HepG2 (cell line): Measurements from ENCODE around the gene TBC1D10B. TPM values are rescaled to one million over a fixed set of nuclear protein-coding genes. Genes with fewer than 3 reads are reported as not detected.

Source experiments
- CCAR2 ChIP-seq: fragments of 200-400 bp; formaldehyde crosslinking; optimal IDR thresholded peaks from 2 replicates; pipeline ENCODE3; 2018; ENCODE audit warnings: low read depth, mild to moderate bottlenecking, low read length, moderate library complexity
- HNRNPLL ChIP-seq: fragments of 200-400 bp; formaldehyde crosslinking; IDR thresholded peaks from 2 replicates; pipeline ENCODE4 v1.6.1; 2017; ENCODE audit warnings: mild to moderate bottlenecking, low read depth, low read length; ENCODE audit not compliant: poor library complexity, severe bottlenecking
- MTF2 ChIP-seq: sonication (generic); formaldehyde crosslinking; IDR thresholded peaks from 2 replicates; pipeline ENCODE4 v1.5.0; 2020; ENCODE audit warnings: missing genetic modification reagents, borderline replicate concordance
- POLR2G ChIP-seq: fragments of 200-400 bp; formaldehyde crosslinking; IDR thresholded peaks from 2 replicates; pipeline ENCODE4 v1.6.1; 2018; ENCODE audit warnings: mild to moderate bottlenecking, low read depth, low read length, moderate library complexity
- SALL2 ChIP-seq: sonication (generic); formaldehyde crosslinking; IDR thresholded peaks from 2 replicates; pipeline ENCODE4 v1.8.1; 2023; ENCODE audit warnings: mild to moderate bottlenecking, missing genetic modification reagents, inconsistent platforms
- ZNF264 ChIP-seq: sonication (generic); formaldehyde crosslinking; IDR thresholded peaks from 2 replicates; pipeline ENCODE4 v1.4.0; 2020; ENCODE audit warnings: missing genetic modification reagents
- ZNF274 ChIP-seq: sonication (generic); formaldehyde crosslinking; IDR thresholded peaks from 2 replicates; pipeline ENCODE4 v1.5.1; 2020; ENCODE audit warnings: mild to moderate bottlenecking, missing genetic modification reagents
- ZNF496 ChIP-seq: sonication (generic); formaldehyde crosslinking; IDR thresholded peaks from 2 replicates; pipeline ENCODE4 v1.8.1; 2023; ENCODE audit warnings: mild to moderate bottlenecking, moderate library complexity, missing genetic modification reagents; ENCODE audit not compliant: insufficient replicate concordance
- ZNF562 ChIP-seq: sonication (generic); formaldehyde crosslinking; IDR thresholded peaks from 2 replicates; pipeline ENCODE4 v1.8.0; 2022; ENCODE audit warnings: missing genetic modification reagents, borderline replicate concordance
- ZNF572 ChIP-seq: sonication (generic); formaldehyde crosslinking; IDR thresholded peaks from 2 replicates; pipeline ENCODE4 v1.5.1; 2020; ENCODE audit warnings: mild to moderate bottlenecking, missing genetic modification reagents
- polyA plus RNA-seq, 8 experiments: library from polyadenylated mRNA; depleted of rRNA in 3 of 8; stranded (reverse) in 7 of 8; unstranded in 1 of 8; fragments of >200 nt; fragmentation: Illumina TruSeq in 4 of 8; extraction: Trizol in 4 of 8; gene quantifications; 2 replicates each; pipeline versions ENCODE4 v1.2.1 to v1.2.3, GENCODE V29; 2011 to 2016; ENCODE audit warnings: low read depth in 4 of 8, missing spikeins in 1 of 8, mixed read lengths in 1 of 8; ENCODE audit not compliant: insufficient read depth in 1 of 8
- total RNA-seq, 5 experiments: library from RNA; depleted of rRNA; stranded (reverse); fragments of >200 nt; fragmentation: Illumina TruSeq; extraction: Trizol; gene quantifications; 2 replicates each; pipeline ENCODE4 v1.2.3, GENCODE V29; 2016; ENCODE audit warnings: low read depth in 1 of 5
- TF ChIP-seq, protein P1 (sequence below): sonication (generic); formaldehyde crosslinking; IDR thresholded peaks from 2 replicates; pipeline ENCODE4 v1.5.0; 2020; ENCODE audit warnings: mild to moderate bottlenecking, missing genetic modification reagents, borderline replicate concordance
- TF ChIP-seq, protein P2 (sequence below): sonication (generic); formaldehyde crosslinking; IDR thresholded peaks from 2 replicates; pipeline ENCODE4 v1.5.0; 2020; ENCODE audit warnings: missing genetic modification reagents
- TF ChIP-seq, protein P3 (sequence below): sonication (generic); formaldehyde crosslinking; IDR thresholded peaks from 2 replicates; pipeline ENCODE4 v1.4.0; 2020; ENCODE audit warnings: mild to moderate bottlenecking, missing genetic modification reagents, borderline replicate concordance
- TF ChIP-seq, protein P4 (sequence below): sonication (generic); formaldehyde crosslinking; IDR thresholded peaks from 2 replicates; pipeline ENCODE4 v1.4.0; 2020; ENCODE audit warnings: mild to moderate bottlenecking, missing genetic modification reagents
- TF ChIP-seq, protein P5 (sequence below): IDR thresholded peaks from 2 replicates; pipeline ENCODE4 v1.6.1; 2016; ENCODE audit warnings: missing genetic modification reagents, missing compliant biosample characterization

TBC1D10B gene
- total and polyA plus RNA-seq, 2 of the 13 experiments (the other 11 are each of a cell fraction or from before 2014, with no cell fraction given): 15.7 to 24.8 TPM

DNA sequence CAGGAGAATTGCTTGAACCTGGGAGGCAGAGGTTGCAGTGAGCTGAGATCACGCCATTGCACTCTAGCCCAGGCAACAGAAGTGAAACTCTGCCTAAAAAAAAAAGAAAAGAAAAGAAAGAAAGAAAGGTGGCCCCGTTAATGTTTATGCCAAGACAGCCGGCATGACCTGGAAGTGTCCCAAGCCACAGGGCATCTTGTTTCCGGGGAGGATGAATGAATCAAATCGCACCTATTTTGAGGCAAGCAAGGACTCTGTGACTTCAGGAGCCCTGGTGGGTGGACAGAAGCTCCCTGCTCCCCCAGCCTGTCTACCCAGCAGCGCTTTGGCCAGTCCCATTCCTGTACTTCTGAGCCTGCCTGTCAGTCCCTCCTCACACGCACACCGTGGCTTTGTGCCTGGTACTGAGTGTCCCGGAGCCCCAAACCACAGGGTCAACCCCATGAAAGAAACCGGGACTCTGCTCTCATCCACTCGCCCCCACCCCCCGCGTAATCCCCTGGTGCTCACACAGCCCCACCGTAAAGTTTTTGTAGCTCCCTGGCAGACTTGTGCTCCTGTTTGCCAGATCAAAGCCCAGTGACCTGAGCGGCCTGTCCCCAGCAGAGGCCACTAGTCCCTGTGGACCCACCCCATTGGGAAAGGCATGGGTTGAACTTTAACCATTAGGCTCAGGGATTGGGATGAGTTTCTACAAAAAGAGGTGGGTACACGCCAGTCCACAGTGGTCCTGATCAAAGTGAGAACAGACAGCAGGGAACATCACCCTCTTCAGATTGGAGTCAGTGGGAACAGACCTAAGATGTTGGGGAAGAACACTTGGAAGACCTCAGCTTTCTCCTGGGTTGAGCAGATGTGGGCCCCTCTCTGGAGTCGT is 34.5 kb downstream of the TBC1D10B start (continued):
- TF ChIP-seq, protein P1, sequence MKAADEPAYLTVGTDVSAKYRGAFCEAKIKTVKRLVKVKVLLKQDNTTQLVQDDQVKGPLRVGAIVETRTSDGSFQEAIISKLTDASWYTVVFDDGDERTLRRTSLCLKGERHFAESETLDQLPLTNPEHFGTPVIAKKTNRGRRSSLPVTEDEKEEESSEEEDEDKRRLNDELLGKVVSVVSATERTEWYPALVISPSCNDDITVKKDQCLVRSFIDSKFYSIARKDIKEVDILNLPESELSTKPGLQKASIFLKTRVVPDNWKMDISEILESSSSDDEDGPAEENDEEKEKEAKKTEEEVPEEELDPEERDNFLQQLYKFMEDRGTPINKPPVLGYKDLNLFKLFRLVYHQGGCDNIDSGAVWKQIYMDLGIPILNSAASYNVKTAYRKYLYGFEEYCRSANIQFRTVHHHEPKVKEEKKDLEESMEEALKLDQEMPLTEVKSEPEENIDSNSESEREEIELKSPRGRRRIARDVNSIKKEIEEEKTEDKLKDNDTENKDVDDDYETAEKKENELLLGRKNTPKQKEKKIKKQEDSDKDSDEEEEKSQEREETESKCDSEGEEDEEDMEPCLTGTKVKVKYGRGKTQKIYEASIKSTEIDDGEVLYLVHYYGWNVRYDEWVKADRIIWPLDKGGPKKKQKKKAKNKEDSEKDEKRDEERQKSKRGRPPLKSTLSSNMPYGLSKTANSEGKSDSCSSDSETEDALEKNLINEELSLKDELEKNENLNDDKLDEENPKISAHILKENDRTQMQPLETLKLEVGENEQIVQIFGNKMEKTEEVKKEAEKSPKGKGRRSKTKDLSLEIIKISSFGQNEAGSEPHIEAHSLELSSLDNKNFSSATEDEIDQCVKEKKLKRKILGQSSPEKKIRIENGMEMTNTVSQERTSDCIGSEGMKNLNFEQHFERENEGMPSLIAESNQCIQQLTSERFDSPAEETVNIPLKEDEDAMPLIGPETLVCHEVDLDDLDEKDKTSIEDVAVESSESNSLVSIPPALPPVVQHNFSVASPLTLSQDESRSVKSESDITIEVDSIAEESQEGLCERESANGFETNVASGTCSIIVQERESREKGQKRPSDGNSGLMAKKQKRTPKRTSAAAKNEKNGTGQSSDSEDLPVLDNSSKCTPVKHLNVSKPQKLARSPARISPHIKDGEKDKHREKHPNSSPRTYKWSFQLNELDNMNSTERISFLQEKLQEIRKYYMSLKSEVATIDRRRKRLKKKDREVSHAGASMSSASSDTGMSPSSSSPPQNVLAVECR (CRISPR knock-in tag): peak; percentile 59; the same call in 1 of the 2 replicates
- TF ChIP-seq MTF2: no peak
- TF ChIP-seq, protein P2, sequence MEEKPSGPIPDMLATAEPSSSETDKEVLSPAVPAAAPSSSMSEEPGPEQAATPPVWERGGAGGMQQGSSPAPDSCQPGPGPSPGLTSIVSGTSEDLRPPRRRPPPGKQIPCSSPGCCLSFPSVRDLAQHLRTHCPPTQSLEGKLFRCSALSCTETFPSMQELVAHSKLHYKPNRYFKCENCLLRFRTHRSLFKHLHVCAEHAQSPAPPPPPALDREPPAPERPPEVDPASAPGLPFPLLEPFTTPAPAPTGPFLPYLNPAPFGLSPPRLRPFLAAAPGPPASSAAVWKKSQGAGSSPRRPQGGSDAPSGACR (CRISPR knock-in tag): peak; percentile 61; the same call in 1 of the 2 replicates
- TF ChIP-seq, protein P3, sequence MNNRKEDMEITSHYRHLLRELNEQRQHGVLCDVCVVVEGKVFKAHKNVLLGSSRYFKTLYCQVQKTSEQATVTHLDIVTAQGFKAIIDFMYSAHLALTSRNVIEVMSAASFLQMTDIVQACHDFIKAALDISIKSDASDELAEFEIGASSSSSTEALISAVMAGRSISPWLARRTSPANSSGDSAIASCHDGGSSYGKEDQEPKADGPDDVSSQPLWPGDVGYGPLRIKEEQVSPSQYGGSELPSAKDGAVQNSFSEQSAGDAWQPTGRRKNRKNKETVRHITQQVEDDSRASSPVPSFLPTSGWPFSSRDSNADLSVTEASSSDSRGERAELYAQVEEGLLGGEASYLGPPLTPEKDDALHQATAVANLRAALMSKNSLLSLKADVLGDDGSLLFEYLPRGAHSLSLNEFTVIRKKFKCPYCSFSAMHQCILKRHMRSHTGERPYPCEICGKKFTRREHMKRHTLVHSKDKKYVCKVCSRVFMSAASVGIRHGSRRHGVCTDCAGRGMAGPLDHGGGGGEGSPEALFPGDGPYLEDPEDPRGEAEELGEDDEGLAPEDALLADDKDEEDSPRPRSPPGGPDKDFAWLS: no peak
- peak; percentile 89 for TF ChIP-seq ZNF264
- 0 out of 2 replicates have a peak, but pooled peaks have one; percentile 72 for TF ChIP-seq SALL2
- TF ChIP-seq ZNF496 (CRISPR knock-in tag): no peak
- TF ChIP-seq ZNF572 (CRISPR knock-in tag): no peak; the same call in 1 of the 2 replicates
- TF ChIP-seq POLR2G: peak; percentile 81
- TF ChIP-seq CCAR2: no peak
- TF ChIP-seq, protein P4, sequence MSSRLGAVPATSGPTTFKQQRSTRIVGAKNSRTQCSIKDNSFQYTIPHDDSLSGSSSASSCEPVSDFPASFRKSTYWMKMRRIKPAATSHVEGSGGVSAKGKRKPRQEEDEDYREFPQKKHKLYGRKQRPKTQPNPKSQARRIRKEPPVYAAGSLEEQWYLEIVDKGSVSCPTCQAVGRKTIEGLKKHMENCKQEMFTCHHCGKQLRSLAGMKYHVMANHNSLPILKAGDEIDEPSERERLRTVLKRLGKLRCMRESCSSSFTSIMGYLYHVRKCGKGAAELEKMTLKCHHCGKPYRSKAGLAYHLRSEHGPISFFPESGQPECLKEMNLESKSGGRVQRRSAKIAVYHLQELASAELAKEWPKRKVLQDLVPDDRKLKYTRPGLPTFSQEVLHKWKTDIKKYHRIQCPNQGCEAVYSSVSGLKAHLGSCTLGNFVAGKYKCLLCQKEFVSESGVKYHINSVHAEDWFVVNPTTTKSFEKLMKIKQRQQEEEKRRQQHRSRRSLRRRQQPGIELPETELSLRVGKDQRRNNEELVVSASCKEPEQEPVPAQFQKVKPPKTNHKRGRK: no peak
- peak; percentile 72; the same call in 1 of the 2 replicates for TF ChIP-seq ZNF274
- TF ChIP-seq ZNF562: no peak
- TF ChIP-seq, protein P5, sequence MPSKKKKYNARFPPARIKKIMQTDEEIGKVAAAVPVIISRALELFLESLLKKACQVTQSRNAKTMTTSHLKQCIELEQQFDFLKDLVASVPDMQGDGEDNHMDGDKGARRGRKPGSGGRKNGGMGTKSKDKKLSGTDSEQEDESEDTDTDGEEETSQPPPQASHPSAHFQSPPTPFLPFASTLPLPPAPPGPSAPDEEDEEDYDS (CRISPR knock-in tag): peak; percentile 99
- no peak for TF ChIP-seq HNRNPLL
